ENCODE data around the gene EIF1AD. TPM values are rescaled to one million over a fixed set of nuclear protein-coding genes. Genes with fewer than 3 reads are reported as not detected.
A peak's percentile ranks its signal among the peaks of the same experiment; 100 is the strongest.

Gene EIF1AD
- total RNA-seq, 1 donor from 2014 or later = 19.7 TPM

GRCh38 chr11:66020212-66020611 lies 18.3 kb upstream of the EIF1AD start:
- no peak overlapping the region for H3K4me3 ChIP-seq

GRCh38 chr11:66017321-66017720 lies 15.4 kb upstream of the EIF1AD start:
- intact Hi-C loops (cut with micrococcal nuclease) = no loop called here
- H3K9me3 ChIP-seq (replicated peaks) = no peaks in the 10 kb centered on the region
- TF ChIP-seq, protein P1, sequence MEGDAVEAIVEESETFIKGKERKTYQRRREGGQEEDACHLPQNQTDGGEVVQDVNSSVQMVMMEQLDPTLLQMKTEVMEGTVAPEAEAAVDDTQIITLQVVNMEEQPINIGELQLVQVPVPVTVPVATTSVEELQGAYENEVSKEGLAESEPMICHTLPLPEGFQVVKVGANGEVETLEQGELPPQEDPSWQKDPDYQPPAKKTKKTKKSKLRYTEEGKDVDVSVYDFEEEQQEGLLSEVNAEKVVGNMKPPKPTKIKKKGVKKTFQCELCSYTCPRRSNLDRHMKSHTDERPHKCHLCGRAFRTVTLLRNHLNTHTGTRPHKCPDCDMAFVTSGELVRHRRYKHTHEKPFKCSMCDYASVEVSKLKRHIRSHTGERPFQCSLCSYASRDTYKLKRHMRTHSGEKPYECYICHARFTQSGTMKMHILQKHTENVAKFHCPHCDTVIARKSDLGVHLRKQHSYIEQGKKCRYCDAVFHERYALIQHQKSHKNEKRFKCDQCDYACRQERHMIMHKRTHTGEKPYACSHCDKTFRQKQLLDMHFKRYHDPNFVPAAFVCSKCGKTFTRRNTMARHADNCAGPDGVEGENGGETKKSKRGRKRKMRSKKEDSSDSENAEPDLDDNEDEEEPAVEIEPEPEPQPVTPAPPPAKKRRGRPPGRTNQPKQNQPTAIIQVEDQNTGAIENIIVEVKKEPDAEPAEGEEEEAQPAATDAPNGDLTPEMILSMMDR (IDR thresholded peaks at IDR 0.05; ENCODE audit: borderline replicate concordance) = no peak
- DNase-seq = no peak
- no peaks in the 10 kb centered on the region for H3K36me3 ChIP-seq
- H3K27me3 ChIP-seq (ENCODE audit: low read depth) = peaks cover 19% of the 10 kb centered on the region
- peaks cover 20% of the 10 kb centered on the region for H3K4me1 ChIP-seq
- H3K27ac ChIP-seq (replicated peaks) = no peak overlapping the region
- no peak overlapping the region for H3K4me3 ChIP-seq

More at GRCh38 chr11:66020212-66020611, 18.3 kb upstream of the EIF1AD start:
- Histone ChIP-seq H3K4me1 (peaks cover 23% of the 10 kb centered on the region), H3K36me3 (no peaks in the 10 kb centered on the region), H3K27ac (replicated peaks) (no peak overlapping the region), H3K9me3 (replicated peaks) (no peaks in the 10 kb centered on the region), H3K27me3 (ENCODE audit: low read depth) (peaks cover 18% of the 10 kb centered on the region)
- TF ChIP-seq, protein P1 (IDR thresholded peaks at IDR 0.05; ENCODE audit: borderline replicate concordance) = no peak
- intact Hi-C loops (cut with micrococcal nuclease) = no loop called here
- no peak for DNase-seq

DNA sequence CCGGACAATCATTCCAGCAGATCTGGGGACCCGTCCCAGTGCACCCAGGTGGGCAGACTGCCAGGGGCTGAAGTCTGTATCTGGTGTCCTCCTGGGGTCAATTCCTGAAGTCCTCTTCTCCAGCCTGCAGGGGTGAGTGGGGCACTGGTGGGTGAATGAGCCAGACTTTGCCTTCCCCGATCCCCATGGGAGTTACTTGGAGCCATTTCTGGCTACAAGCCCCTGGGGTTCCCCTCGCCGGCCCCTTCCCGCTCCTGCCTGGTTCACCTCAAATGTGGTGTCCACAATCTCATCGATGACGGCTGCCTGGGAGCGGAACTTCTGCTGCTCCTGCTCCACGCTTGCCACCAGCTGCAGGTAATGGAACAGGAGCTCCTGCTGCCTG lies 14.8 kb upstream of the EIF1AD start:
- intact Hi-C loops (cut with micrococcal nuclease) = no loop called here
- peaks cover 22% of the 10 kb centered on the region for H3K4me1 ChIP-seq
- H3K9me3 ChIP-seq (replicated peaks) = no peaks in the 10 kb centered on the region
- H3K27me3 ChIP-seq (ENCODE audit: low read depth) = peaks cover 24% of the 10 kb centered on the region
- no peak overlapping the region for H3K27ac ChIP-seq (replicated peaks)
- DNase-seq = no peak
- no peaks in the 10 kb centered on the region for H3K36me3 ChIP-seq
- H3K4me3 ChIP-seq = no peak overlapping the region
- TF ChIP-seq, protein P1 (IDR thresholded peaks at IDR 0.05; ENCODE audit: borderline replicate concordance) = no peak

DNA sequence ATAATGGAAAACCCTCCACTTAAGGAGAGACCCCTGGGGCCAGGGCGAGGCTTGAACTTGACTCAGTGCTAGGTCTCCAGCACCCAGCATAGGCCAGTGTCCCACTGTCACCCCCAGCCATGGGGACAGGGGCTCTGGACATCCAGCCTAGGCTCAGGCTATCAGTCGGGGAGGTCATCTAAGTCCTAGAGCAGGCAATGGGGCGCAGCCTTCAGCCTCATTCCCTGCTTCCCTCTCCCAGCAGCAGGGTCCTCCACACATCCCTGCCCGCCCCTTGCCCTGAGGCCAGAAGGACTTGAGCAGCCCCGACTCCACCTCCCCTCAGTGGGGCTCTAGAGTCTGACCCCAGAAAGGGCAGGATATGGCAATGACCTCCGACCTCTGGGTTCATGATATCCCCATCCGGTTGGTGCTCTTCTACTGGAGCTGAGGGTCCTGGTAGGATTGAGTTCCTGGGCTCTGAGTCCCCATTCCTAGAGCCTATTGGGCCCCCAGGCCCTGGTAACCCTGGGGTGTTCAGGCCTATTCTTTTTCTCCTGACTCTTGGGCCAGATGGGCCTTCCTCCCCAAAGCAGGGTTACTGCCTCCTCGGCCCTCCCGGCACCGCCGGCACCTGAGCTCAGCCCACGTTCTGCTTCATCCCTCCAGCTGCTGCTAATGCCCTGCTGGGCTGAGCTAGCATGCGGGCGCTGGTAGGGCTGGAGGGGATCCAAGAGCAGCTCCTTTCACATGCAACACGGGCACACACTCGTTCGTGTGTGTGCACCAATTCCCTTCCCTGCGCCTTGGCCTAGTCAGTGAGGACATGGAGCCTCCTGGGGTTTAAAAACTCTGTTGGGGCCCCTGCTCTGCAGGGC lies 14.2 kb upstream of the EIF1AD start:
- Histone ChIP-seq H3K27ac (replicated peaks) (peak overlapping the region; percentile 56), H3K9me3 (replicated peaks) (no peaks in the 10 kb centered on the region), H3K36me3 (no peaks in the 10 kb centered on the region), H3K4me3 (no peak overlapping the region), H3K27me3 (ENCODE audit: low read depth) (peaks cover 30% of the 10 kb centered on the region), H3K4me1 (peaks cover 24% of the 10 kb centered on the region)
- no peak for DNase-seq
- TF ChIP-seq, protein P1 (IDR thresholded peaks at IDR 0.05; ENCODE audit: borderline replicate concordance) = no peak
- intact Hi-C loops (cut with micrococcal nuclease) = no loop called here

GRCh38 chr11:66015454-66015881 lies 13.5 kb upstream of the EIF1AD start:
- TF ChIP-seq, protein P1 (IDR thresholded peaks at IDR 0.05; ENCODE audit: borderline replicate concordance) = no peak
- Histone ChIP-seq H3K27ac (replicated peaks) (peak overlapping the region; percentile 56), H3K27me3 (ENCODE audit: low read depth) (peaks cover 30% of the 10 kb centered on the region), H3K4me3 (no peak overlapping the region), H3K9me3 (replicated peaks) (no peaks in the 10 kb centered on the region), H3K36me3 (no peaks in the 10 kb centered on the region), H3K4me1 (peaks cover 24% of the 10 kb centered on the region)
- intact Hi-C loops (cut with micrococcal nuclease) = no loop called here
- peak; percentile 32 for DNase-seq

Measured in left ventricle myocardium inferior (tissue), 1 donor.